ENCODE results near the gene PHIP. TPM values are rescaled to one million over a fixed set of nuclear protein-coding genes. Genes with fewer than 3 reads are reported as not detected.

The PHIP gene
- total and polyA plus RNA-seq, 2 donors (not counting 3 experiments of a cell fraction or from before 2014, with no cell fraction given), result 3.5 to 28.4 TPM

DNA sequence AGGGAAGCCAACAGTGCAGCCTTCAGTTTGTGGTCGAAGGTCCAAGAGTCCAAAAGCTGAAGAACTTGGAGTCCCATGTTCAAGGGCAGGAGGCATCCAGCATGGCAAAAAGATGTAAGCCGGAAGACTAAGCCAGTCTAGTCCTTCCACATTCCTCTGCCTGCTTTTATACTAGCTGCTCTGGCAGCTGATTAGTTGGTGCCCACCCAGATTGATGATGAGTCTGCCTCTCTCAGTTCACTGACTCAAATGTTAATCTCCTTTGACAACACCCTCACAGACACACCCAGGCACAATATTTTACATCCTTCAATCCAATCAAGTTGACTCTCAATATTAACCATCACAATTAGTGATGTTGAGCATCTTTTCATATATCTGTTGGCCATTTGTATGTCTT, 23.1 kb upstream of the PHIP start:
- Histone ChIP-seq H3K36me3 (ENCODE audit: control insufficient read depth in 2 of 2, extremely low read depth in 1 of 2, insufficient read depth in 2 of 2, low read length in 2 of 2) (no peaks in the 10 kb centered on the region), H2AFZ (ENCODE audit: low read depth, low read length) (no peak overlapping the region), H3K79me2 (ENCODE audit: control insufficient read depth, insufficient read depth, low read length) (no peaks in the 10 kb centered on the region), H3K9ac (replicated peaks; ENCODE audit: extremely low read depth, insufficient read depth, low read length) (no peak overlapping the region), H3K27me3 (ENCODE audit: control insufficient read depth in 2 of 2, insufficient read depth in 2 of 2, low read length in 2 of 2) (no peaks in the 10 kb centered on the region), H3K9me3 (replicated peaks; ENCODE audit: control insufficient read depth, insufficient read depth, low read length) (no peaks in the 10 kb centered on the region), H3K4me3 (replicated peaks in 1 of 3; ENCODE audit: insufficient read depth in 1 of 3, low read depth in 1 of 3, low read length in 3 of 3) (no peak overlapping the region), H3K9me1 (replicated peaks; ENCODE audit: control insufficient read depth, extremely low read depth, insufficient read depth, low read length) (no peaks in the 10 kb centered on the region), H3K27ac (ENCODE audit: insufficient read depth, low read depth, low read length) (no peak overlapping the region), H4K20me1 (replicated peaks; ENCODE audit: control insufficient read depth, extremely low read depth, insufficient read depth, low read length) (no peaks in the 10 kb centered on the region), H3K4me2 (ENCODE audit: insufficient read depth, low read length) (no peak overlapping the region), H3K4me1 (ENCODE audit: control insufficient read depth, extremely low read depth, insufficient read depth, low read length) (no peaks in the 10 kb centered on the region)
- CTCF ChIA-PET, result interaction anchor here (0.5 kb wide), 1 partner anchor 655 kb away, joined by 4 read pairs; no protein-coding TSS in a partner anchor
- no TSS peak for BruUV-seq (replicated peaks)
- FAIRE-seq (no peak), DNase-seq (ENCODE audit: low read depth, low spot score) (no peak)
- no peak for TF ChIP-seq JUN (IDR thresholded peaks at IDR 0.05; ENCODE audit: borderline replicate concordance, insufficient read depth, insufficient read length, low read depth)
- no peak for TF ChIP-seq MYC (IDR thresholded peaks at IDR 0.05; ENCODE audit: low read depth, low read length)
- TF ChIP-seq EZH2 (IDR thresholded peaks at IDR 0.05; ENCODE audit: borderline replicate concordance, low read depth, low read length, severe bottlenecking), result no peak
- TF ChIP-seq POLR2AphosphoS5 (IDR thresholded peaks at IDR 0.05; ENCODE audit: insufficient read depth, low read depth, low read length), result no peak
- intact Hi-C loops (cut with micrococcal nuclease) (no loop called here), dilution Hi-C loops (cut with MboI; ENCODE audit: extremely low pct_ligation_motif_present, low sequenced_read_pairs) (no loop called here)
- POLR2A ChIA-PET, result no interaction called here

- Histone ChIP-seq H3K4me3 (replicated peaks in 1 of 3; ENCODE audit: insufficient read depth in 1 of 3, low read depth in 1 of 3, low read length in 3 of 3) (no peak overlapping the region), H3K9ac (replicated peaks; ENCODE audit: extremely low read depth, insufficient read depth, low read length) (no peak overlapping the region), H3K9me3 (replicated peaks; ENCODE audit: control insufficient read depth, insufficient read depth, low read length) (no peaks in the 10 kb centered on the region), H3K79me2 (ENCODE audit: control insufficient read depth, insufficient read depth, low read length) (no peaks in the 10 kb centered on the region), H3K27ac (ENCODE audit: insufficient read depth, low read depth, low read length) (no peak overlapping the region), H2AFZ (ENCODE audit: low read depth, low read length) (no peak overlapping the region), H3K9me1 (replicated peaks; ENCODE audit: control insufficient read depth, extremely low read depth, insufficient read depth, low read length) (no peaks in the 10 kb centered on the region), H3K4me2 (ENCODE audit: insufficient read depth, low read length) (no peak overlapping the region), H3K4me1 (ENCODE audit: control insufficient read depth, extremely low read depth, insufficient read depth, low read length) (no peaks in the 10 kb centered on the region), H4K20me1 (replicated peaks; ENCODE audit: control insufficient read depth, extremely low read depth, insufficient read depth, low read length) (no peaks in the 10 kb centered on the region), H3K27me3 (ENCODE audit: control insufficient read depth in 2 of 2, insufficient read depth in 2 of 2, low read length in 2 of 2) (no peaks in the 10 kb centered on the region), H3K36me3 (ENCODE audit: control insufficient read depth in 2 of 2, extremely low read depth in 1 of 2, insufficient read depth in 2 of 2, low read length in 2 of 2) (no peaks in the 10 kb centered on the region)
- intact Hi-C loops (cut with micrococcal nuclease), result no loop called here
- CTCF ChIA-PET, result no interaction called here
- POLR2A ChIA-PET, result no interaction called here
- dilution Hi-C loops (cut with MboI; ENCODE audit: extremely low pct_ligation_motif_present, low sequenced_read_pairs), result no loop called here
- BruUV-seq (replicated peaks), result no TSS peak
- DNase-seq (ENCODE audit: low read depth, low spot score) (no peak), FAIRE-seq (no peak)
- TF ChIP-seq MYC (IDR thresholded peaks at IDR 0.05; ENCODE audit: low read depth, low read length), result no peak
- no peak for TF ChIP-seq POLR2A (IDR thresholded peaks at IDR 0.05; ENCODE audit: low read depth, low read length)
- TF ChIP-seq, protein P1, sequence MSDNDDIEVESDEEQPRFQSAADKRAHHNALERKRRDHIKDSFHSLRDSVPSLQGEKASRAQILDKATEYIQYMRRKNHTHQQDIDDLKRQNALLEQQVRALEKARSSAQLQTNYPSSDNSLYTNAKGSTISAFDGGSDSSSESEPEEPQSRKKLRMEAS (IDR thresholded peaks at IDR 0.05; ENCODE audit: insufficient read depth, insufficient read length), result no peak
- no peak for TF ChIP-seq EZH2 (IDR thresholded peaks at IDR 0.05; ENCODE audit: borderline replicate concordance, low read depth, low read length, severe bottlenecking)
- no peak for TF ChIP-seq GATA2 (IDR thresholded peaks at IDR 0.05; ENCODE audit: insufficient read depth, insufficient read length, low read depth, low read length)
- TF ChIP-seq CTCF (IDR thresholded peaks at IDR 0.05; ENCODE audit: extremely low read depth in 1 of 2, insufficient read depth in 1 of 2, low read depth in 1 of 2, low read length in 2 of 2), result no peak
- TF ChIP-seq JUN (IDR thresholded peaks at IDR 0.05; ENCODE audit: borderline replicate concordance, insufficient read depth, insufficient read length, low read depth), result no peak
- TF ChIP-seq POLR2AphosphoS5 (IDR thresholded peaks at IDR 0.05; ENCODE audit: insufficient read depth, low read depth, low read length), result no peak
- no peak for TF ChIP-seq FOS (IDR thresholded peaks at IDR 0.05; ENCODE audit: borderline replicate concordance, insufficient read depth, low read length)
These were observed 22.2 kb upstream of the PHIP start for GRCh38 chr6:79100304-79100703.

Measured in endothelial cell of umbilical vein (primary cell).